H9 (cell line): Measurements from ENCODE around the gene SPECC1. TPM values are rescaled to one million over a fixed set of nuclear protein-coding genes. Genes with fewer than 3 reads are reported as not detected.
A peak's percentile ranks its signal among the peaks of the same experiment; 100 is the strongest.

Source experiments
- DNase-seq: peaks from one replicate; pipeline ENCODE4 v3.0.0-alpha.2; 2017
- H2AFZ ChIP-seq: one replicate; pipeline ENCODE4 v1.6.1; 2013; ENCODE audit warnings: mild to moderate bottlenecking, low read length, control low read depth, moderate library complexity
- H2AK5ac ChIP-seq: 2 replicates; pipeline ENCODE4 v1.6.1; 2013; ENCODE audit warnings: low read length, control low read depth, mixed read lengths; ENCODE audit not compliant: insufficient read length
- H2BK120ac ChIP-seq: one replicate; pipeline ENCODE4 v1.6.1; 2013; ENCODE audit warnings: low read depth, mild to moderate bottlenecking, low read length, control low read depth, inconsistent platforms; ENCODE audit not compliant: poor library complexity, severe bottlenecking
- H2BK12ac ChIP-seq: 2 replicates; pipeline ENCODE4 v1.6.1; 2013; ENCODE audit warnings: low read length, control low read depth, mixed read lengths, low read depth; ENCODE audit not compliant: insufficient read length
- H2BK15ac ChIP-seq: 2 replicates; pipeline ENCODE4 v1.6.1; 2013; ENCODE audit warnings: low read depth, low read length, control low read depth
- H2BK20ac ChIP-seq: one replicate; pipeline ENCODE4 v1.6.1; 2013; ENCODE audit warnings: low read depth, mild to moderate bottlenecking, low read length, control low read depth, inconsistent platforms; ENCODE audit not compliant: poor library complexity, severe bottlenecking
- H2BK5ac ChIP-seq: 2 replicates; pipeline ENCODE4 v1.6.1; 2013; ENCODE audit warnings: low read length, control low read depth, mixed read lengths; ENCODE audit not compliant: insufficient read length
- H3K14ac ChIP-seq: 2 replicates; pipeline ENCODE4 v1.6.1; 2013; ENCODE audit warnings: low read length, control low read depth; ENCODE audit not compliant: insufficient read depth
- H3K18ac ChIP-seq: 2 replicates; pipeline ENCODE4 v1.6.1; 2013; ENCODE audit warnings: low read depth, mild to moderate bottlenecking, mixed read lengths, low read length, control low read depth; ENCODE audit not compliant: insufficient read length
- H3K23ac ChIP-seq: 2 replicates; pipeline ENCODE4 v1.6.1; 2013; ENCODE audit warnings: low read length, control low read depth, mixed read lengths, low read depth; ENCODE audit not compliant: insufficient read length
- H3K23me2 ChIP-seq: 2 replicates; pipeline ENCODE4 v1.6.1; 2013; ENCODE audit warnings: low read depth, mild to moderate bottlenecking, mixed read lengths, low read length, control low read depth; ENCODE audit not compliant: insufficient read length, poor library complexity, severe bottlenecking
- H3K27ac ChIP-seq: 2 replicates; pipeline ENCODE4 v1.5.1; 2013; ENCODE audit warnings: low read length, control low read depth, mixed read lengths, low read depth; ENCODE audit not compliant: insufficient read length
- H3K27me3 ChIP-seq: 2 replicates; pipeline ENCODE4 v1.6.1; 2013; ENCODE audit warnings: low read length, control low read depth, inconsistent platforms; ENCODE audit not compliant: insufficient read depth
- H3K4ac ChIP-seq: 2 replicates; pipeline ENCODE4 v1.6.1; 2013; ENCODE audit warnings: low read depth, mild to moderate bottlenecking, control low read depth, inconsistent platforms, low read length, moderate library complexity
- H3K4me1 ChIP-seq: 2 replicates; pipeline ENCODE4 v1.6.1; 2013; ENCODE audit warnings: low read length, control low read depth, inconsistent platforms; ENCODE audit not compliant: insufficient read depth
- H3K4me2 ChIP-seq: 2 replicates; pipeline ENCODE4 v1.6.1; 2013; ENCODE audit warnings: low read length, control low read depth, mixed read lengths; ENCODE audit not compliant: insufficient read length, insufficient read depth
- H3K56ac ChIP-seq: 2 replicates; pipeline ENCODE4 v1.6.1; 2013; ENCODE audit warnings: low read depth, mild to moderate bottlenecking, mixed read lengths, low read length, control low read depth; ENCODE audit not compliant: insufficient read length
- H3K79me1 ChIP-seq: 2 replicates; pipeline ENCODE4 v1.6.1; 2013; ENCODE audit warnings: low read depth, mild to moderate bottlenecking, moderate library complexity, low read length, control low read depth, inconsistent platforms; ENCODE audit not compliant: insufficient read depth, poor library complexity, severe bottlenecking
- H3K79me2 ChIP-seq: 2 replicates; pipeline ENCODE4 v1.6.1; 2013; ENCODE audit warnings: low read length, control low read depth, inconsistent platforms; ENCODE audit not compliant: insufficient read depth
- H3K9ac ChIP-seq: 2 replicates; pipeline ENCODE4 v1.6.1; 2013; ENCODE audit warnings: low read length, control low read depth, mixed read lengths; ENCODE audit not compliant: insufficient read length; ENCODE audit errors: extremely low read depth
- H3K9me3 ChIP-seq: one replicate; pipeline ENCODE4 v1.6.1; 2013; ENCODE audit warnings: low read depth, low read length, inconsistent platforms; ENCODE audit not compliant: control insufficient read depth
- H3T11ph ChIP-seq: one replicate; pipeline ENCODE4 v1.6.1; 2013; ENCODE audit warnings: mild to moderate bottlenecking, low read length, control low read depth, inconsistent platforms
- H4K20me1 ChIP-seq: one replicate; pipeline ENCODE4 v1.6.1; 2013; ENCODE audit not compliant: control insufficient read depth, insufficient read length, insufficient read depth
- H4K5ac ChIP-seq: 2 replicates; pipeline ENCODE4 v1.6.1; 2013; ENCODE audit warnings: low read depth, mild to moderate bottlenecking, mixed read lengths, low read length, control low read depth; ENCODE audit not compliant: insufficient read length
- H4K8ac ChIP-seq: replicated peaks from 2 replicates; pipeline ENCODE4 v1.6.1; 2013; ENCODE audit warnings: low read length, control low read depth, mixed read lengths, low read depth; ENCODE audit not compliant: insufficient read length
- H4K91ac ChIP-seq: 2 replicates; pipeline ENCODE4 v1.6.1; 2013; ENCODE audit warnings: low read depth, mild to moderate bottlenecking, moderate library complexity, mixed read lengths, low read length, control low read depth; ENCODE audit not compliant: insufficient read length
- H3K27ac Mint-ChIP-seq, 3 experiments: 2 replicates in 2 of 3; 3 replicates in 1 of 3; pipeline ENCODE4 v1.8.0; 2020 to 2021; ENCODE audit warnings: mixed read lengths in 3 of 3, mild to moderate bottlenecking in 1 of 3, moderate library complexity in 1 of 3
- H3K27me3 Mint-ChIP-seq: 2 replicates; pipeline ENCODE4 v1.8.0; 2021; ENCODE audit warnings: low read depth, mild to moderate bottlenecking, moderate library complexity, mixed read lengths
- H3K36me3 Mint-ChIP-seq, 3 experiments: 2 replicates in 2 of 3; 3 replicates in 1 of 3; pipeline ENCODE4 v1.8.0; 2020 to 2021; ENCODE audit warnings: low read depth in 3 of 3, mixed read lengths in 3 of 3; ENCODE audit not compliant: insufficient read depth in 1 of 3
- H3K4me1 Mint-ChIP-seq, 2 experiments: 2 replicates each; pipeline ENCODE4 v1.8.0; 2020; ENCODE audit warnings: mixed read lengths in 2 of 2
- H3K4me3 Mint-ChIP-seq, 2 experiments: 2 replicates in 1 of 2; 3 replicates in 1 of 2; pipeline ENCODE4 v1.8.0; 2020 to 2021; ENCODE audit warnings: mild to moderate bottlenecking in 2 of 2, mixed read lengths in 2 of 2, moderate library complexity in 1 of 2
- H3K9me3 Mint-ChIP-seq, 2 experiments: 2 replicates in 1 of 2; 3 replicates in 1 of 2; pipeline ENCODE4 v1.8.0; 2020; ENCODE audit warnings: mild to moderate bottlenecking in 2 of 2, mixed read lengths in 2 of 2, moderate library complexity in 1 of 2
- WGBS: extraction: QIAGEN DNeasy Blood & Tissue Kit; methylation state at CpG from one replicate; pipeline ENCODE4 v1.1.7; 2013; ENCODE audit warnings: missing lambda C conversion rate, low lambda C conversion rate, mixed read lengths; ENCODE audit not compliant: insufficient read length; ENCODE audit errors: extremely low coverage; 5-methylcytosine and 5-hydroxymethylcytosine counted together
- total RNA-seq: library from RNA; stranded (reverse); gene quantifications from 2 replicates; pipeline ENCODE4 v1.2.1, GENCODE V29; 2021
- TF ChIP-seq, protein P1 (sequence below): fragments of 200-600 bp; sonication (generic); conservative IDR thresholded peaks from 3 replicates; pipeline ENCODE4 v1.8.0; 2021; ENCODE audit warnings: antibody characterized with exemption, mild to moderate bottlenecking

SPECC1 gene
- total RNA-seq, 1 experiment from 2014 or later: 65.7 TPM

DNA sequence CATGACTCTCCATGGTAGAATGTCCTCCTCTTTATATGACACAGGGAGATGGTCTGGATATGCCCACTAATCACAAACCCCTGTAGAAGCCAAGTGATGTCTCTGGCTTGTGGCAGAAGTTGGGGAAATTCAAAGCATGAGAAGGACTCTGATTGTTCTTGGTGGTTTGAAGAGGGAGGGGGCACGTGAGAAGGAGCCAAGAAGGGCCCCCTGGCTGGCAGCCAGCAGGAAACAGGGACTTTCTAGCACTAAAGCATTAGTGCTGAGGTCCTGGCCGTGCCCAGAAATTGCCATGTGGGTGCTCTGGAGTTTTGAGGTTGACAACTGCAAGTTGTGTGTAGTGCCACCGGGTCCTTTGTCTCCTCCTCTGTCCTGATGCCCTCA, 258.3 kb downstream of the SPECC1 start:
- Histone ChIP-seq H2BK20ac (no peak overlapping the region), H3K4me1 (peaks cover 6% of the 10 kb centered on the region; the same call in 1 of the 2 replicates), H3K9ac (no peak overlapping the region), H3K23me2 (no peaks in the 10 kb centered on the region), H2BK15ac (no peak overlapping the region), H3K27ac (no peak overlapping the region), H4K91ac (no peak overlapping the region), H2BK5ac (no peak overlapping the region), H3K79me1 (no peaks in the 10 kb centered on the region), H3T11ph (no peak overlapping the region), H3K4me2 (no peak overlapping the region), H3K4ac (no peak overlapping the region), H2AK5ac (no peak overlapping the region), H2AFZ (no peak overlapping the region), H3K56ac (no peak overlapping the region), H3K9me3 (no peaks in the 10 kb centered on the region), H4K5ac (no peak overlapping the region), H3K23ac (no peak overlapping the region), H4K8ac (no peak overlapping the region), H3K79me2 (no peaks in the 10 kb centered on the region), H3K27me3 (no peaks in the 10 kb centered on the region), H3K14ac (no peak overlapping the region), H4K20me1 (no peaks in the 10 kb centered on the region), H2BK12ac (no peak overlapping the region), H2BK120ac (no peak overlapping the region), H3K18ac (no peak overlapping the region)
- H3K4me1 Mint-ChIP-seq: peaks cover 24 to 29% of the 10 kb centered on the region in 2 experiments
- H3K36me3 Mint-ChIP-seq: peaks cover 12 to 24% (median 12%) of the 10 kb centered on the region in 3 experiments; a peak in 5 of 7 replicates
- TF ChIP-seq, protein P1, sequence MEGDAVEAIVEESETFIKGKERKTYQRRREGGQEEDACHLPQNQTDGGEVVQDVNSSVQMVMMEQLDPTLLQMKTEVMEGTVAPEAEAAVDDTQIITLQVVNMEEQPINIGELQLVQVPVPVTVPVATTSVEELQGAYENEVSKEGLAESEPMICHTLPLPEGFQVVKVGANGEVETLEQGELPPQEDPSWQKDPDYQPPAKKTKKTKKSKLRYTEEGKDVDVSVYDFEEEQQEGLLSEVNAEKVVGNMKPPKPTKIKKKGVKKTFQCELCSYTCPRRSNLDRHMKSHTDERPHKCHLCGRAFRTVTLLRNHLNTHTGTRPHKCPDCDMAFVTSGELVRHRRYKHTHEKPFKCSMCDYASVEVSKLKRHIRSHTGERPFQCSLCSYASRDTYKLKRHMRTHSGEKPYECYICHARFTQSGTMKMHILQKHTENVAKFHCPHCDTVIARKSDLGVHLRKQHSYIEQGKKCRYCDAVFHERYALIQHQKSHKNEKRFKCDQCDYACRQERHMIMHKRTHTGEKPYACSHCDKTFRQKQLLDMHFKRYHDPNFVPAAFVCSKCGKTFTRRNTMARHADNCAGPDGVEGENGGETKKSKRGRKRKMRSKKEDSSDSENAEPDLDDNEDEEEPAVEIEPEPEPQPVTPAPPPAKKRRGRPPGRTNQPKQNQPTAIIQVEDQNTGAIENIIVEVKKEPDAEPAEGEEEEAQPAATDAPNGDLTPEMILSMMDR: no peak
- no CpG with 5 or more reads among the region's 3 CpGs for WGBS
- H3K4me3 Mint-ChIP-seq: no peak overlapping the region
- peak overlapping the region in 1 of 3 experiments; percentile 74; a peak in 3 of 7 replicates for H3K27ac Mint-ChIP-seq
- no peaks in the 10 kb centered on the region for H3K27me3 Mint-ChIP-seq
- no peak for DNase-seq
- H3K9me3 Mint-ChIP-seq: no peaks in the 10 kb centered on the region
